Loucy (cell line): Measurements from ENCODE around the gene TRAF3.

ENCODE experiments used
- EZH2phosphoT487 ChIP-seq: fragments of 200-600 bp; IDR thresholded peaks from 2 replicates; pipeline ENCODE4 v1.6.1; 2018; ENCODE audit warnings: antibody characterized with exemption, mild to moderate bottlenecking, moderate library complexity, borderline replicate concordance
- TF ChIP-seq, protein P1 (sequence below): fragments of 200-600 bp; sonication (generic); conservative IDR thresholded peaks from 2 replicates; pipeline ENCODE4 v1.5.1; 2014; ENCODE audit warnings: mild to moderate bottlenecking, antibody characterized with exemption, low read length

DNA sequence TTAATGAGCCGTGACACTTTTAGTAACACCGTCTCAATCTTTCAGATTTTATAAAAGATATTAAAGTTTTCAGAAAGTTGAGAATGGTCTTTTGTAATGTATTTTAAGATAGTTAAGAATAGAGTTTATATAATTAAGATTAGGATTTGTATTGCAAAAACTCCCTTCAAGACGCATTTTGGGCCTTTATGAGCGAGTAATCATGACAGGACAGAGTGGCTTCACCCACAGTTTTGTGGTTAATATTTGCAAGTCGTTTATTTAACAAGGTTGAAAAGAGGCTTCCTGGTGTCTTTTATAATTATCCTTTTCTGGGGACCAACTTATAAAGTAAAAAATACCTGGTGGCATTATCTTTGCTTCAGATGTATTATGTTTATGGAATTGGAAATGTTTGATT, 44.0 kb downstream of the TRAF3 start:
- TF ChIP-seq, protein P1, sequence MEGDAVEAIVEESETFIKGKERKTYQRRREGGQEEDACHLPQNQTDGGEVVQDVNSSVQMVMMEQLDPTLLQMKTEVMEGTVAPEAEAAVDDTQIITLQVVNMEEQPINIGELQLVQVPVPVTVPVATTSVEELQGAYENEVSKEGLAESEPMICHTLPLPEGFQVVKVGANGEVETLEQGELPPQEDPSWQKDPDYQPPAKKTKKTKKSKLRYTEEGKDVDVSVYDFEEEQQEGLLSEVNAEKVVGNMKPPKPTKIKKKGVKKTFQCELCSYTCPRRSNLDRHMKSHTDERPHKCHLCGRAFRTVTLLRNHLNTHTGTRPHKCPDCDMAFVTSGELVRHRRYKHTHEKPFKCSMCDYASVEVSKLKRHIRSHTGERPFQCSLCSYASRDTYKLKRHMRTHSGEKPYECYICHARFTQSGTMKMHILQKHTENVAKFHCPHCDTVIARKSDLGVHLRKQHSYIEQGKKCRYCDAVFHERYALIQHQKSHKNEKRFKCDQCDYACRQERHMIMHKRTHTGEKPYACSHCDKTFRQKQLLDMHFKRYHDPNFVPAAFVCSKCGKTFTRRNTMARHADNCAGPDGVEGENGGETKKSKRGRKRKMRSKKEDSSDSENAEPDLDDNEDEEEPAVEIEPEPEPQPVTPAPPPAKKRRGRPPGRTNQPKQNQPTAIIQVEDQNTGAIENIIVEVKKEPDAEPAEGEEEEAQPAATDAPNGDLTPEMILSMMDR: no peak
- no peak for TF ChIP-seq EZH2phosphoT487
